ENCODE results near the gene ZNF716. TPM values are rescaled to one million over a fixed set of nuclear protein-coding genes. Genes with fewer than 3 reads are reported as not detected.

Gene ZNF716
- total RNA-seq, 2 donors from 2014 or later: 0.34 TPM; not detected in 1

DNA sequence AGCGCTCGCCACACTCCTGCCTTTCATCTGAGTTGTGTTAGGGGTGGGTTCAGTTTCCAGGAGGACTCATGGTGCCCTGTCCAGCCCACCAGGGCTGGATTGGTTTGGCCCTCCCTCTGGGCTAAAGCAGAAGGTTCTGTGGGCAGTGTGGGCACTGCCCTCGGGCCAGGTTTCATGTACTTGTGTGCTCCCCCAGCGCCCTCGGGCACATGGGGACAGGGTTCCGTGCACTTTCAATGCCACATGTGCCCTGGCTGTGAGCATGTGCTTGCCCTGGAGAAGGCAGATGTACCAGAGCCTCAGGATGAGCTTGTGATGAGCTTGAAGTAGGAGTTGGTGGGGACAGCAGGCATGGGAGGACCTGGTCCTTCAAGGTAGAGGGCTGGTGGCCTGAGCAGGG lies 35.6 kb upstream of the ZNF716 start:
- no peak for DNase-seq (ENCODE audit: low spot score)
- intact Hi-C loops (cut with DNase I): no loop called here
- no peaks in the 10 kb centered on the region for H3K27me3 ChIP-seq (replicated peaks; ENCODE audit: insufficient read depth)
- no peaks in the 10 kb centered on the region for H3K9me3 ChIP-seq
- no peak overlapping the region for H3K4me3 ChIP-seq
- H3K27ac ChIP-seq: no peak overlapping the region
- H3K4me1 ChIP-seq (replicated peaks): no peaks in the 10 kb centered on the region
- 84% methylated on average over 6 of the region's 6 CpGs for WGBS
- TF ChIP-seq CTCF (IDR thresholded peaks at IDR 0.05): no peak
- no peak for TF ChIP-seq POLR2AphosphoS5 (IDR thresholded peaks at IDR 0.05)
- no peaks in the 10 kb centered on the region for H3K36me3 ChIP-seq

- intact Hi-C loops (cut with DNase I): no loop called here
- no peak overlapping the region for H3K27ac ChIP-seq
- TF ChIP-seq POLR2AphosphoS5 (IDR thresholded peaks at IDR 0.05) (no peak), CTCF (IDR thresholded peaks at IDR 0.05) (no peak), POLR2A (IDR thresholded peaks at IDR 0.05) (no peak)
- 38% methylated on average over 1 of the region's 1 CpG for WGBS
- no peaks in the 10 kb centered on the region for H3K4me1 ChIP-seq (replicated peaks)
- H3K36me3 ChIP-seq: no peaks in the 10 kb centered on the region
- H3K27me3 ChIP-seq (replicated peaks; ENCODE audit: insufficient read depth): no peaks in the 10 kb centered on the region
- no peaks in the 10 kb centered on the region for H3K9me3 ChIP-seq
- no peak overlapping the region for H3K4me3 ChIP-seq
- DNase-seq (ENCODE audit: low spot score): no peak
These were observed 35.1 kb upstream of the ZNF716 start for GRCh38 chr7:57414852-57415251.

DNA sequence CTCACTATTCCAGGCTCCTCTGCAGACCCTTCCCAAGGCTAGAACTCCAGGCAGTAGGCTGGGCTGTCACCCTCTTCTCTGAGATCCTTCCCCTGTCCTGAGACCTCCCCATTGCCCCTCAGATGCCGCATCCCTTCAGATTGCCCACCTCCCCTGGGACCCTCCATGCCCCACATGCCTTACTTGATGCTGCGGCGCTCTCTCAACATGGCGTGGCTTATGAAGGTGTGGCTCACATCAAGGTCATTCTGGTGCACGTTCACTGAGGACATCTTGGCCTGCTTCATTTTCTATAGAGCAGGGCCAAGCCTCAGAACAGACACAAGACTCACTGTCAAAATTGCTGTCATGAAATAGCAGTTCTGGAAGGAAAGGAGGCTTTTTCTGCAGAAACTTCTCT lies 34.7 kb upstream of the ZNF716 start:
- Histone ChIP-seq H3K36me3 (no peaks in the 10 kb centered on the region), H3K4me1 (replicated peaks) (no peaks in the 10 kb centered on the region), H3K27me3 (replicated peaks; ENCODE audit: insufficient read depth) (no peaks in the 10 kb centered on the region), H3K27ac (no peak overlapping the region), H3K4me3 (no peak overlapping the region), H3K9me3 (no peaks in the 10 kb centered on the region)
- 74% methylated on average over 5 of the region's 5 CpGs for WGBS
- DNase-seq (ENCODE audit: low spot score): no peak
- intact Hi-C loops (cut with DNase I): no loop called here
- TF ChIP-seq CTCF (IDR thresholded peaks at IDR 0.05): no peak
- TF ChIP-seq POLR2A (IDR thresholded peaks at IDR 0.05): no peak
- TF ChIP-seq POLR2AphosphoS5 (IDR thresholded peaks at IDR 0.05): no peak

DNA sequence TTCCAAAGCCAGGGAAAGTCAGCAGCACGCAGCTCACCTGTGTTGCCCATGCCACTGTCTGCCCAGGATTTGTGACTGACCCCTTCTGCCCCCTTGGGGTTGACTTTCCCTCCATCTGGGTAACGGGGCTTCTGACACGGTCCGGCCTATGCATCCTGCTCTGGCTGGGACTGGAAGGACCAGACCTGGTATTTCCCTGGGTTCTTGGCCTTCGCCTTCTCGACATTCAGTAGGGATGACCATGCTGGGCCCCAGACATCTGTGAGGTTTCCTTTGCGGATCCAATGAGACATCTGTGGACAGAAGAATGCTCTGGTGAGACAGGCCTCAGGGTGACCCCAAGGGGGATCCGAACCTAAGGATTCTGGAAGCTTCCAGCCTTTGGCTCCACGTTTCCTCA lies 34.2 kb upstream of the ZNF716 start:
- no peak for DNase-seq (ENCODE audit: low spot score)
- 67% methylated on average over 9 of the region's 9 CpGs for WGBS
- Histone ChIP-seq H3K27ac (no peak overlapping the region), H3K4me3 (no peak overlapping the region), H3K36me3 (no peaks in the 10 kb centered on the region), H3K4me1 (replicated peaks) (no peaks in the 10 kb centered on the region), H3K9me3 (no peaks in the 10 kb centered on the region), H3K27me3 (replicated peaks; ENCODE audit: insufficient read depth) (no peaks in the 10 kb centered on the region)
- no peak for TF ChIP-seq POLR2A (IDR thresholded peaks at IDR 0.05)
- no peak for TF ChIP-seq POLR2AphosphoS5 (IDR thresholded peaks at IDR 0.05)
- TF ChIP-seq CTCF (IDR thresholded peaks at IDR 0.05): no peak
- intact Hi-C loops (cut with DNase I): no loop called here

DNA sequence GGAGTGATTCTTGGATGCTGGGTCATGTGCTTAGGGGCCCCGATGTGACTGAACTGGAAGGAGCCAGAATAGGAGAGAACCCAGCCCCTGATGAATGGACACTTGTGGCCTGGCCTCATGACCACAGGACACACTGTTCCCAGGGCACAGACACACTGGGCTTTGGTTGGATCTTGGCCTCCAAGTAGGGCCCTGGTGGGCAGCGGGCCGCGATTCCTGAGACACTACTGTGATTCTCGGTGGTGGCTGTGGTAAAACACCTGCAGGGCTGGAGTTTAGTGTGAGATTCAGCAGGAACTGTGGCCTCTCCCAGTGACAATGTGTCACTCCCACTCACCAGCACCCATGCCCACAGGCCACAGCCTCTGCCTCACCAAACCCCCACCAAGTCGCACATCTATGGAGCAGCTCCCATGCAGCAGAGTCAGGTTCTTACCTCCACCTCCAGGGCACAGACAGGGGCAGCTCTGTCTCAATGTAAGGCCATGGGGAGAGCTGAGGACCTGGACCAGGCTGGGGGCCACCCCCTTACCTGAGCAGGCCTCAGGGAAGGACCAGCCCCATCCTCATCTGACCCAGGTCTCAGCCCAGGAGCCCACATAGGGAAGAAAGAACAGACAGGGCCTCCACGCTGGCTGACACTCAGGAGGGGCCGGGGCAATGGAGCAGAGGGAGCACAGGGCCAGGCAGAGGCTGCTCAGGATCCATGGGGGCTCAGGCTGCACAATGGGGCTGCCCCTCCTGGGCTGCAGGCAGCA lies 33.2 kb upstream of the ZNF716 start:
- no peaks in the 10 kb centered on the region for H3K27me3 ChIP-seq (replicated peaks; ENCODE audit: insufficient read depth)
- intact Hi-C loops (cut with DNase I): no loop called here
- WGBS: 86% methylated on average over 8 of the region's 8 CpGs
- no peaks in the 10 kb centered on the region for H3K36me3 ChIP-seq
- no peak for DNase-seq (ENCODE audit: low spot score)
- no peak overlapping the region for H3K27ac ChIP-seq
- no peaks in the 10 kb centered on the region for H3K4me1 ChIP-seq (replicated peaks)
- no peak for TF ChIP-seq CTCF (IDR thresholded peaks at IDR 0.05)
- no peak for TF ChIP-seq POLR2AphosphoS5 (IDR thresholded peaks at IDR 0.05)
- no peak for TF ChIP-seq POLR2A (IDR thresholded peaks at IDR 0.05)
- no peaks in the 10 kb centered on the region for H3K9me3 ChIP-seq
- H3K4me3 ChIP-seq: no peak overlapping the region
